OCI-LY7 (cell line): ENCODE data around the gene SIRPB1.

Source experiments
- EZH2phosphoT487 ChIP-seq: fragments of 200-600 bp; sonication (generic); IDR thresholded peaks from 2 replicates; pipeline ENCODE4 v1.6.1; 2018; ENCODE audit warnings: low read depth, borderline replicate concordance, mild to moderate bottlenecking, mixed run types, antibody characterized with exemption, low read length, moderate library complexity, mixed read lengths
- TF ChIP-seq, protein P1 (sequence below): fragments of 200-600 bp; sonication (generic); conservative IDR thresholded peaks from 2 replicates; pipeline ENCODE4 v1.5.1; 2014; ENCODE audit warnings: mild to moderate bottlenecking, antibody characterized with exemption, low read length, moderate library complexity, mixed read lengths

GRCh38 chr20:1635291-1635979 lies 15.6 kb upstream of the SIRPB1 start:
- TF ChIP-seq, protein P1, sequence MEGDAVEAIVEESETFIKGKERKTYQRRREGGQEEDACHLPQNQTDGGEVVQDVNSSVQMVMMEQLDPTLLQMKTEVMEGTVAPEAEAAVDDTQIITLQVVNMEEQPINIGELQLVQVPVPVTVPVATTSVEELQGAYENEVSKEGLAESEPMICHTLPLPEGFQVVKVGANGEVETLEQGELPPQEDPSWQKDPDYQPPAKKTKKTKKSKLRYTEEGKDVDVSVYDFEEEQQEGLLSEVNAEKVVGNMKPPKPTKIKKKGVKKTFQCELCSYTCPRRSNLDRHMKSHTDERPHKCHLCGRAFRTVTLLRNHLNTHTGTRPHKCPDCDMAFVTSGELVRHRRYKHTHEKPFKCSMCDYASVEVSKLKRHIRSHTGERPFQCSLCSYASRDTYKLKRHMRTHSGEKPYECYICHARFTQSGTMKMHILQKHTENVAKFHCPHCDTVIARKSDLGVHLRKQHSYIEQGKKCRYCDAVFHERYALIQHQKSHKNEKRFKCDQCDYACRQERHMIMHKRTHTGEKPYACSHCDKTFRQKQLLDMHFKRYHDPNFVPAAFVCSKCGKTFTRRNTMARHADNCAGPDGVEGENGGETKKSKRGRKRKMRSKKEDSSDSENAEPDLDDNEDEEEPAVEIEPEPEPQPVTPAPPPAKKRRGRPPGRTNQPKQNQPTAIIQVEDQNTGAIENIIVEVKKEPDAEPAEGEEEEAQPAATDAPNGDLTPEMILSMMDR: no peak
- TF ChIP-seq EZH2phosphoT487: no peak
